Measurements from ENCODE around the gene DOCK9.

Gene DOCK9

DNA sequence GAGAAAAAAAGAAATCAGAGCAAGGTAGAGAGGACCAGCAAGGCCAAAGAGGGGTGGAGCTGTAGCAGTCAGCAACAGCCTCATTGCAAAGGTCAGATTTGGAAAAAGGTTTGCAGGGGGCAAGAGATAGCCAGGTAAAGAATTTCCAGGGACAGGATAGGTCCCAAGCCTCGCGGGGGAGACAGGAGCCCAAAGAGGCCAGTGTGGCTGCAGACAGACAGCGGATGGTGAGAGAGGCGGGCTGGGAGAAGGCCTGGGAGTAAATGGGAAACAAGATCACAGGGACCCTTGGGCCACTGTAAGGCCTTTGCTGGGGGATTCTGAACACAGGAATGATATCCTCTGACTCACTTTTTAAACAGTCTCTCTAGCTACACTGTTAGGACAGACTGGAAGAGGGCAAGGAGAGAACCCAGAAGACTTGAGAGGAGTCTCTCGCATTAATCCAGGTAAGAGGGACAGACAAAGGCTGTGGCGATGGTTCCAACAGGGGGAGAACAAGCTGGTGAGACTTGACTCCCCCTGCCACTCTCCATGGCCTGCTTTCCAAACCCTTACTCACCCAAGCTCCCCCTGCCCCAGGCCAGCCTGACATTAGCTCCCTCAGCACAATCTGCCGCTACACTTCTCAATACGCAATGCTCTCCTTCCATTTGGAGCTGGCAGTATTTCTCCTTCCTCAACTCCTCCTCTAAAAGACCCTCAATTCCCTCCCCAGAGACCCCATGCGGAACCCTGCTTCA is 31.8 kb downstream of the DOCK9 start:
- DNase-seq: no peak

DNA sequence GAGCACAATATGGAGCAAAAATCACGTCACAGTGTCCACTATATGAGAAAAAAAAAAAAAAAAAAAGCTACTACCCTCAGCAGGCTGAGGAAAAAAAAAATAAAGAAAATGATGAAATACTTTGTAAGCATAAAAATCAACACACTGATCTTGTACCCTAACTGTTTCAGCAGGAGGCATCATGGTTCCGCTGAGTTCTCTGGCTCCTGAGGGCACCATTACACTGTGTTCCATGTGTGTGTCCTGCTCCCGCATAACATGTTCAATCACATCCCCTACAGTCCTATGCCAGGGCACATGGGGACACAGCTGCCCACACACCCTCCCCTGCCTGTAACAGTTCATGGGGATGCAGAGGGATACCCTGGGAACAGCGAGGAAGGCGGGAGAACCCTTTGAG is 33.5 kb downstream of the DOCK9 start:
- no peak for DNase-seq

DNA sequence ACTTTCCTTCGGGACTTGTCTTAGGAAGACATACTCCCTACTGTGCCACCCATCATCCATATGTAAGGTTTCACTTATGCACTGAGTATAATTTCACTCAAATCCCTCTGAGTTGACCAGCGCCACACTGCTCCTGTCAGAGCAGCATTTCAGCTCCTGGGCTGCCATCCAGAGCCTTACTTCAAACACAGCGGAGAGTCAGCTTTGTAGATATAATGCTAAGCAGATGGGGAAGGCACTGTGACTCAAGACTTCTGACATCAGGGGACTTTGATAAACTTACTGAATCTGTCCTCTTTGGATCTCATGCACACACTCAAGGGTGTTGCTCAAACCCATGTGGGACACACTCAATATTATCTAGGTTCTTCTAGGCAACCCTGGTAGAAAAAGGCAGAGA is 34.9 kb downstream of the DOCK9 start:
- no peak for DNase-seq

DNA sequence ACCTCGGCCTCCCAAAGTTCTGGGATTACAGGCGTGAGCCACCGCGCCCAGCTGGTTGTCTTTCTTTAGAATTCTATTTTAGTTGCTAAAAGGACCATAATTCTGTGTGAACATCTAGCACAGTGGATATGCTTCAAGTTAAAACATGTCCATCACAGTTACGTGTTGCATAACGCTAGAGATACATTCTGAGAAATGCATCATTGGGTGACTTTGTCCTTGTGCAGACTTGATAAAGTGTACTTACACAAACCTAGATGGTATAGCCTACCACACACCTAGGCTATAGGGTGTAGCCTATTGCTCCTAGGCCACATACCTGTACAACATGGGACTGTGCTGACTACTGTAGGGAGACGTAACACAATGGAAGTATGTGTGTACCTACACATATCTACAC is 35.4 kb downstream of the DOCK9 start:
- no peak for DNase-seq

DNA sequence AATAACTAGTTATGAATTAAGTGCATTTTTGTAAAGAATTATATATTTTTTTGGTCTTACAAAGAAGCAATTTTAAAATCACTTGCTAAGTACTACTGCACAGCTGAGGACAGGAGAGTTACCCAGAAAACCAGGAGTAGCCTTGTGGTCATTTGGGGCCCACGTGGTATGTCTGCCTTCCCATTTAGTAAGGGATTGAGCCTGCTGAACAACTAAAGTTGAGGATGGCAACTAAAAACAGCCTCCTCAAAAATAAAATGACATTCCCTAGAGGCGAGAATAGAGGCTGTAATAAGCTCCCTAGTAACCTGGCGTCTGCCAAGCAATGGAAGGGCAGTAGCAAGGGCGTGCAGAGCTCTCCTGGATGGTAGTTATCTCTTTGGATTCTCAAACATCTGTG is 36.3 kb downstream of the DOCK9 start:
- no peak for DNase-seq

DNA sequence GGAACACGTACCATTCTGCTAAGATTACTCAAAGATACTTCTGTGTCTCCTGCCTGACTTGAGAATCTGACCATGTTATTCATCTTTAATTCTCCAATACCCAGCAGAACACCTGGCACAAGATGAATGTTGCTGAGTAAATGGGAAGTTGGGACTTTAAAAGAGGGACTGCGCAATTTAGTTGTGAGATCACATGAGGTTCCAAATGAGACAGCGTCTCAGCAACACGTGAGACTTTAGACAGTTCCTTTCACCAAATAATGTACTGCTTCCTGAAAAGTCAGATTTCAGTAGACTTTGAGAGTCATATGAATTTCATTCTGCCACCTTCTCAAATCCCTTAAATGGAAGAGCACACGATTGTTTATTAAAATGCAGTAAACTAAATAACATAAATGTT is 36.7 kb downstream of the DOCK9 start:
- no peak for DNase-seq

DNA sequence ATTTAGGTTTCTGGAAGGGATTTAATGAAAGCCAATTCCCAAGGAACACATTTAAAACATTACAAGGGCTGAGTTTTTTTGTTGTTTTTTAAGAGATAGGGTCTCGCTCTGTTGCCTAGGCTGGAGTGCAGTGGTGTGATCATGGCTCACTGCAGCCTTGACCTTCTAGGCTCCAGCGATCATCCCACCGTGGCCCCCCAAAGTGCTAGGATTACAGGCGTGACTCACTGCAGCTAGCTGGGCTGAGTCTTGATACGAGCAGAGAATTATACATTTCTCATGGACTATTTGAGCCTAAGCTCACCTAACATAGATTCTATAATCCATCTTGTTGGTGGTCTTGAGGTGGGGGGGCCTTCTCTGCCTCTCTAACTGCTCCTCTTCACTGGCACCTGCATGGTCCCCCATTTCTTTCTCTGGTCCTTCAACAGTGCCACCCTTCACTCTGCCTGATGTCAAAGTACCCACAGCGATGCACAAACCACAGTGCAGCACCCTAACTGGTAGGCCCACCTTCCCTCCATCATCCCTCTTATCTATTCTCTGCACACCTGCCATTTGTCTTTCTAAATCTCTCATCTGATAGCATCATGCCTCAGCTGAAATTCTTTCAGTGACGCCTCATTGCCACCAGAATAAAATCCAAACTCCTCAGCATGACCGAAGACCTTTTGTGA is 37.4 kb downstream of the DOCK9 start:
- no peak for DNase-seq

DNA sequence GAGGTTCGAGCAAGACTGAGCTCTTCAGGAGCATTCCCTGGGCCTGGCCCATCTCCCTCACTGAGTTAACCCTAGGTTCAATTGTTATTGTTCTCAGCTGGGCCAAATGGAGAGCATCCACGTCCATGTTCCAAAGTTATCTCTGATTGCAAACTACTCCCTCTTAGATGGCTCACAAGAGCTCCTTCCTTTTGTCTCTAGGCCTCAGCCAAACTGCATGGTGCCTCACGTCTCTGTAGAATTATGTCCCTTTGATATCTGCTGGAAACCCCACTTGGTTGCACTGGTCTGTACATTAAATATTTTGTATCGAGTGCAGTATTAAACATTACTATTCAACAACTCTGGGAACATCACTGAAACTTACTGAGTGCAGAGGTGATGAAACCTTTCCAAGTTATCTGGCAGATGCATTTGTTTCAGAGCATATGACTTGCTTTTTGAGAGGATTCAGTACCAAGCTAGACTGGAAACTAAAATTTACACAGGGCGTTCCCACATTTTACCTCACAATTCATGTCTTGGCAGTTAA is 38.1 kb downstream of the DOCK9 start:
- DNase-seq: no peak

DNA sequence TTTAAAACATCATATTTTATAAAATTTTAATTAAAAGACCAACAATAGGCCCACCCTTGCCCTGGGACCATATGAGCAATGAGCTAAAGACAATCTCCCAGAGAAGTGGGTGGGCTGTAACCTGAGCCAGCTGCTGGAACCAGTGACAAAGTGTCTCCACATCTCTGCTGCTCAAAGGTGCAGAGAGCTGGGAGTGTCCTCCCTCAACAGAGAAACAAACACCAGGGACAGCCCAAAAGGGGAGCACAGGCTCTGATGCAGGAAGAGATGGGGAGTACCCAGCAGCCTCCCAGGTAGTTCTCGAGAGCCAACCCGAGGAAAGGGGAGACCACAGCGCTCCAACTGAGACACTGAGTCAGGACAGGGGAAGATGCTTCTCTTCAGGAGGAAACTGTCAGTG is 39.1 kb downstream of the DOCK9 start:
- no peak for DNase-seq

DNA sequence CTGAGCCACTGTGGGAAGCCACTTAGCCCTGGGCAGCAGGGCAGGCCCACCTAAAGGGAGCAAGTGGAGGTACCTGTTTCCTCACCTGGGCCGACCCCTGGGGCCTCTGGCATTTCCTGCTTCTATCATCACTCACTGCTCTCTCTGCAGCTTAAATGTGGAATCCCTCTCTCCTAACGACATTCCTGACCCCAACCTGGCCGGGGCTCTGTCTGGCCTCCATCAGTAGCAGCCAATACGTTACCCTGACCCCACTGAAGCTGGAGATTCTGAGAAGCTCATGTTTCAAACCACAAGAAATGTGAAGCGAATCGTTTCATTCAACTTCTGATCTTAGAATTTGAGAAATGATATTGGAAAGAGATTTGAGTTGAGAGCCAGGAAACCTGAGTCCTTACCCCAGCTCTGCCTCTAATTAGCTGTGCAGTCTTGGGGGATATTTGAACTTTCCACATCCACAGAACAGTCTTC is 39.9 kb downstream of the DOCK9 start:
- no peak for DNase-seq

DNA sequence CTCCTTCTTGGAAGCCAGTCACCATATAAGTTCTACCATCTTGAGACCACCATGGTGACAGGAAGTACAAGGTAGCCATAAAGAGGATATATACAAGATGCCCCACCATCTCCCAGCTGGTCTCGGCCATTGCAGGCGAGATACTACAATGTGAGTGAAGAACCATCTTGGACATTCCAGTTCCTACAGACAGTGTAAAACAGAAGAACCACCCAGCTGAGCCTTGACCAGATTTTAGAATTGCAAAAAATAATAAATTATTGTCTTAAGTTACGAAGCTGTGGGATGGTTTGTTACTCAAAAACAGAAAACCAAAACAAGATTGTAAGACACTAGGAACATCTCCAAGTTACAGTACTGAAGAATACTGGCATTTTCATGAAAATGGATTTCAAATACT is 43.6 kb downstream of the DOCK9 start:
- no peak for DNase-seq

DNA sequence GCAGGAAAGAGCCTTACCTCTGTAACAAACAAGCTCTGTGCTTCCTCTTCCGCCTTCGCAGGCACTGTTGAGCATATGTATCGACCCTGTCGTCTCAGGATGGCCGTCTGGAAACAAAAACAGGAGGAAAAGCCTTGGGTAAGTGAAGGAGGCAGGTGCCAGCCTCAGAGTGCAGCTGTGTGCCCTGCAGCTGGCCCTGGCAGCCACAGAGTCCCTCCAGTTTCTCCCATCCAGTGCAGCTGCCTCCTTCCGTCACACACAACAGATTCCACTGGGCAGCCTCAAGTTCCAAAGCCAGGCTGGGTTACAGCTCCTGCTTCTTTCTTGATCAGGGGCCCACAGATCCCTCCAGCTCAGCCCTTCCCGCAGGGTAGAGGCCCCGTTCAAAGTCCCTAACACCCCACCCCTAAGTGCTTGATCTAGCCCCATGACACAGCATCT is 47.7 kb downstream of the DOCK9 start:
- DNase-seq: no peak

DNA sequence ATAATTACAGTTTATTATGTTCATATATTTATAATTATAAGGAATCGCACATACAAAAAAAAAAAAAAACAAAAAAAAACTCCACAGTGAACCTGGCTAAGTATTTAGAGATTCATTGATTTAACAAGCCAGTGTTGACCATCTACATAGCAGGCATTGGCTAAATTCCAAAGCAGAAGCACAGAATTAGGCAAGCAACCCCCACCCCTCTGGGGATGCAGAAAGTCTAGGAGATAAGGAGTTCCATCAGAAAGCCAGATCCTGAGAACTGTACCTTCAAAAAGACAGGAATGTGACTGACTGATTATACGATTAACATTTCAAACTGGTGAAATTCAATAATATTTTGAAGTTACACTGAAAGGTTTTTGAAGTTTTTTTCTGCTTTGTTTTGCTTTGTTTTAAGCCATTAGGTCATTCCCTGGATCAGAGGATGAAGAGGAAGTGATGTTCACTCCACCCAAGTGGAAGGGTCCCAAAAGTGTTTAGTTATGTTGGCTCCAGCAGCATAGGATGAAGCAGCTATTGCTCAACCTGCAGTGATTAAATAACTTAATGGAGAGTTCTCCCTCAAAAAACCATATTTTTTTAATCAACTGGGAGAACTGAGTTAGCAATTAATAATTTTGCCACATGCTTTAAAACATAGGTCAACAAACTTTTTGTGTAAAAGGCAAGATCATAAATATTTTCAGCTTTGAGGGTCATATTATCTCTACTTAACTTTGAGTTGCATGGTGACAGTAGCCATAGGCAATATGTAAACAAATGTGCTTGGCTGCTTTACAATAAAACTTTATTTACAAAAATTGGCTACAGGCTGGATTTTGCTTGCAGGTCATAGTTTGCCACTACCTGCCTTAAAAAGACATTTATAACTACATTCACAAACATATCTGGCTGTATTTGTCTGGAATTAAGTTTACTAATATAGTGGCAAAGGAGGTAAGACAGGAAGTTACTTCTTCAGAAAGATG is 49.6 kb downstream of the DOCK9 start:
- DNase-seq: no peak

DNA sequence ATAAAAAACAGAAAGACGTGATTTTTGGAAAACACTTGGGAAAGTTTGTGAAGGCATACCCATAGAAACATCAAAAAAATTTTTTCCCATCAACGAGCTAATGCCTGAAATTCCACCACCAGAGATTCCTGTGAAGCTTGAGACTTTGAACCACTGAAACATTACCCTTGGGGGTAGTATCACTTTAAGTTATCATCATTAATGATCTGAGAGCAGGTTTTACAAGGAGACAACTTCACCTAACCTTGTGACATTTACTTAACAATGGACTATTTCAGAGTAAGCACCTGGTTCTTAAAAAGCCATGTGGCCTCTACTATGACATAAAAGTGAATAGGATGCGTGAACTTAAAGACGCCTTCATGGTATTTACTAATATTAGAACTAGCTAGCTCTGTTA is 51.9 kb downstream of the DOCK9 start:
- no peak for DNase-seq

DNA sequence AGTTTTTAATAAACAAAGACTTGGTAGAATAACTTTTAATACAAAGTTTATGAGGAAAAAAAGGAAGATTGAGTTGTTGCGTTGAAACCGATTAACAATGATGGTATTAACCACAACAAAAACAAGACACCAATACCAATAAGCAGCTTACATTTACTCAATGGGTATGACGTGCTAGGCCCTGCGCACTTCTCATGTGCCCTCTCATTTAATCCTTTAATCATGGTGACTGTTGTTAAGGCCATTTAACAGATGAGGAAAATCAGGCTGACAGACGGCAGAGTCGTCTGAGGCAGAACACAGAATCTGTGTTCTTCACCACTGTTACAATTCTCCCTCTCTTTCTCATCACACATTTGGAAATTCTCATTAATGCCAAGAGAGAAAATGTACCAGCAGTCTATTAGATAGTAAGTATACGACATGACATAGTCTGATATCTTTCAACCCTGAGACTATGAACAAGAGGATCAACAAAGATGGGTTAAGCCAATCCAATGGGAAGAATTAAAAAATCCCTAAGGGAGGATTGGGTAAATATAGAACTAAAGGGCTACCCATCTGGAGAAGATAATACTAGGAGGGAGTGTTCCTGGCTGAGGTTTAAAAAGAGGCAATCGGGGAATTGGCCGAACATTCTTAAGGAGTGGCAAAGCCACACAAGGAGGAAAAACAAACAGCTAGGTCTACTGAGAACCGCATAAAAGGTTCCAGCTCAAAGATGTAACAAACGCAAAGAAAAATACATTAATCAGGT is 54.0 kb downstream of the DOCK9 start:
- no peak for DNase-seq

DNA sequence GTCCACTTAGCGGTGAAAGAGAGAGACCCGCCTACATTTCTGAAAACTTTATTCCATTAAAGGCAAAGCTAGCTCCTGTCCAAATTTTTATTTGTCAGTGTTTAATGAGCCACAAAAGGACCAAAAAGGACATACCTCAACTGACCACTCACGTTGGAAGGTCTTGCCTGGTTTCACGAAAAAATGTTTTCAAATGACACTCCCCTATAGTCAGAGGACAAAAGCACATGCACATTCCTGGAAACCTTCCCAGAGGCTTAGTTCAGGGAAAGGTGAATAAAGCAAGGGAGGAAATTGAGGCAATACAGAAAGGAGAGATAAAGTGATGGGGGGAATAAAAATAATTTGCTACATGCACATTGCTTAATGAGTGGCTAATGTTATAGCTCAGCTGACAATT is 55.6 kb downstream of the DOCK9 start:
- DNase-seq: no peak

DNA sequence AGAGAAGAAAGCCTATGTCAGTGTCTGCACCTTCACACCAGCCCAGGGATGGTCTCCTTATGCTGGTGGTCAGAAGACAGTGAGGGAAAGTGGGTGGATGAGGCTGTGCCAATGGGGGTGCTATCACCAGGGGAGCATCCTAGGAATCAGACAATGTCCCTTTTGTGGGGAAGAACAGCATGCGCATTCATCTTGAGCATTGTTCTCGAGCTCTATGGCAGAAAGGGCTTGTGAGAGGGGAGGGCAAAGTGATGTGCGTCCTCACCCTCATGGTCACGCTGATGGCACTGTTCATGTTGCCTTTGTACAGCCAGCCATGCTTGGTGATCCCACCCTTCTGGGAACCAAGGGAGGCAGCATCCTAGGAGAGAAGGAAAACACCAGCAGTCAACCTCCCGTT is 56.1 kb downstream of the DOCK9 start:
- no peak for DNase-seq

DNA sequence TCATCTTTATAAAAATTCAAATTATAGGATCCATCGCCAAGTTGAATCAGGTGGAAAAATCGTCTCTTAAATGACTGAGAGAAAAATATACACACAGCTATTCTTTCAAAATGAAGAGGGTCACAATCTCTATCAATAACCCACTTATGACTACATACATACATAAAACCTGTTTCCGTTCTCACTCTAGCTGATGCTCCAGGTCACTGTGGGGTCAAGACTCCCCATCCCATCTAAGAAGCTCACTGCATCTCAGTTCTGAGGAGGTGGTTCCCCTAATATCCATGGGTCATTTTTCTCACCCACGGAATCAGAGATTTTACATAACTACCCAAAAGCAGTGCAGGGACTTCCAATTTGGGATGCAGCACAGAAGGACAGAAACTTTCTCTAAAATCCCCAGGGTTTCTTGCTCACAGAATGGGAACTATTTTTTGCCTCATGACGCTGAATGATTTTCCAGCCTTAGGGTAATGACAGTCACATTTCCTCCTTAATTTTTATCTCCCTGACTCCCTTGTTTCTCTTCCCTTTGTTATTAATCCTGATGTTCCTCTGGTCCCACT is 56.8 kb downstream of the DOCK9 start:
- no peak for DNase-seq

DNA sequence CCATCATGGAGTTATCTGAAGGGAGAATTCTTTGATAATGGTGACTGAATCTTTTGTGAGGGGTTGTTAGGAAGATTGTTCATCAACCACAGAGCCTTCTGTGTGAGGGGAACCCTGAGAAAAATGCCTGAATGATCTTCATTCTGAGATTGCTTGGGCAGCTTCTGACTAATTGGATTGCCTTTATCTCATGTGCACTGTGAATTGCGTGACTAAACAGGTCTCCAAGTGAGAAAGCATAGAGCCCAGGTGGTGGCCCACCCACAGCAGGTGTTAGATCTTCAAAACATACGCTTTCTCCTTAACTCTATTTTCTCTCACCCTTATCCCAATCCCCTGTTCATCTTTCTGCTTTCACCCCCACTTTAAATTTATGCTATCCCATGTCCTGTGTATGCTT is 58.3 kb downstream of the DOCK9 start:
- DNase-seq: no peak

DNA sequence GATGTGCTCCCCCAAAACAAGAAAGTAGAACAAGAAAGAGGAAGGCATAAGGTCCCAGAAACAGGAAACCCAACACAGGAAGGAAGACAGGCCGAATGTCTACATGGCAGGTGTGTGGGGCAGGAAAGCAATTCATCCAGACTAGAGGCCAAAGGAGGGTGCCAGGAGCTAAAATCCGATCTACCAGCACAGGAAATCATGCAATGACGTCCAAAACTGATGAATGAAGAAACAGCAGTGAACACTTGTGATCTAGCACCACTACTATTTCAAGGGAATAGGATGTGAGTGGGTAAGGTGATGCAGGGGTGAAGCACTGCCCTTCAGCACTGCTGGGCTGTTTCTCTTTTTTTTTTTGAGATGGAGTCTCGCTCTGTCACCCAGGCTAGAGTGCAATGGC is 59.1 kb downstream of the DOCK9 start:
- DNase-seq: no peak

DNA sequence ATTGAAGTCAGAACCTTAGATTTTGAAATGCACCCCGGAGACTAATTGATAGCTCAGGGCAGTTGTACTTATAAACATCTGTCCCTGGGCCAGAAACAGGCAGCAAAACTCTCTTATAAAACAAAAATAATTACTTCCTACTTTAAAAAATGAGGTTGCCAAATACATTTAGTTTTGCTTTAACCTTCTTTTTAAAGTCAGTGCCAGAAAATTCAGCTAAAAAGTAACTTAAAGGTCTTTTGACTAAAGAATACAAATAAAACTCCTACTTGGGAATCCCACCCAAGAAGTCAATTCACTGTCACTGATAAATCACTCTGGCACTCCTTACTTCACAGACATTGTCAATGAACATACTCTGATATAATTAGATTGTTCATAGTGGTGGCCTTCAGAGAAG is 60.7 kb downstream of the DOCK9 start:
- no peak for DNase-seq

DNA sequence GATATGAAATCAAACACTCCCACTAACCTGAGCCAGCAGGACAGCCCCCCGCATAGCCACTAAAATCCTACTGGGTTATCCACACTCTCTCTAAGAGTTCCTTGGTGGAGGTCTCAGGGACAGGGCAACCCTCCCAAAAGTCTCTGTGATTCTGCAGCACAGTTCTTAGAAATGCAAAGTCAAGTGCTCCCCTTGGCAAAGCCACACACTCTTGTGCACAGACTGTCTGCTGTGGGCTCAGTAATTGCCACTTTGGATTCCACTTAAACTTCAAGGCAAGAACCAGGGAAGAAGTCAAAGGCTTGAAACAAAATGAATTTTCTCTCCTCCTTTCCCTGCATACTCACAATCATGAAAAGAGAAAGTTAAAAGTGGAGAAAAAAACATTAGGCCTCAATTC is 61.5 kb downstream of the DOCK9 start:
- no peak for DNase-seq
